Neural progenitor cell (in vitro differentiated cells): ENCODE results near the gene TMEM221. TPM values are rescaled to one million over a fixed set of nuclear protein-coding genes. Genes with fewer than 3 reads are reported as not detected.
A peak's percentile ranks its signal among the peaks of the same experiment; 100 is the strongest.

Source experiments
- DNase-seq: peaks from one replicate; pipeline ENCODE4 v3.0.0-alpha.2; 2016; ENCODE audit warnings: low spot score
- H2AFZ ChIP-seq: fragments of 200-600 bp; sonication (generic); replicated peaks from 2 replicates; pipeline ENCODE4 v1.6.1; 2016; ENCODE audit warnings: antibody characterized with exemption
- H3F3A ChIP-seq: fragments of 200-600 bp; sonication (generic); 2 replicates; pipeline ENCODE4 v1.6.1; 2016; ENCODE audit warnings: antibody characterized with exemption, low read depth
- H3K27ac ChIP-seq: fragments of 200-600 bp; sonication (generic); 2 replicates; pipeline ENCODE4 v1.5.1; 2016; ENCODE audit warnings: mild to moderate bottlenecking
- H3K27me3 ChIP-seq: fragments of 200-600 bp; sonication (generic); 2 replicates; pipeline ENCODE4 v1.6.1; 2016; ENCODE audit warnings: mild to moderate bottlenecking, moderate library complexity
- H3K36me3 ChIP-seq: fragments of 200-600 bp; sonication (generic); 2 replicates; pipeline ENCODE4 v1.5.1; 2016
- H3K4me1 ChIP-seq: fragments of 200-600 bp; sonication (generic); 2 replicates; pipeline ENCODE4 v1.6.1; 2016; ENCODE audit warnings: mixed run types
- H3K4me2 ChIP-seq: fragments of 200-600 bp; sonication (generic); 2 replicates; pipeline ENCODE4 v1.6.1; 2016
- H3K4me3 ChIP-seq: fragments of 200-600 bp; sonication (generic); 2 replicates; pipeline ENCODE4 v1.5.1; 2016
- H3K79me2 ChIP-seq: fragments of 200-600 bp; sonication (generic); 2 replicates; pipeline ENCODE4 v1.6.1; 2016; ENCODE audit warnings: low read depth
- H3K9ac ChIP-seq: fragments of 200-600 bp; sonication (generic); 2 replicates; pipeline ENCODE4 v1.6.1; 2016
- H3K9me3 ChIP-seq: fragments of 200-600 bp; sonication (generic); 2 replicates; pipeline ENCODE4 v1.5.1; 2016; ENCODE audit warnings: low read depth
- H4K20me1 ChIP-seq: fragments of 200-600 bp; sonication (generic); 2 replicates; pipeline ENCODE4 v1.6.1; 2016; ENCODE audit warnings: low read depth
- H3K27ac Mint-ChIP-seq: 3 replicates; pipeline ENCODE4 v1.8.0; 2021; ENCODE audit warnings: mixed read lengths
- H3K27me3 Mint-ChIP-seq: 2 replicates; pipeline ENCODE4 v1.8.0; 2022; ENCODE audit warnings: low read depth, mild to moderate bottlenecking, inconsistent platforms, moderate library complexity, mixed read lengths; ENCODE audit not compliant: insufficient read depth
- H3K36me3 Mint-ChIP-seq: 3 replicates; pipeline ENCODE4 v1.8.0; 2021; ENCODE audit warnings: mixed read lengths
- H3K4me1 Mint-ChIP-seq: 3 replicates; pipeline ENCODE4 v1.8.0; 2021; ENCODE audit warnings: mixed read lengths
- H3K4me3 Mint-ChIP-seq: 3 replicates; pipeline ENCODE4 v1.8.0; 2021; ENCODE audit warnings: mild to moderate bottlenecking, moderate library complexity, mixed read lengths
- H3K9me3 Mint-ChIP-seq: 3 replicates; pipeline ENCODE4 v1.8.0; 2020; ENCODE audit warnings: mixed read lengths
- CTCF ChIP-seq: fragments of 200-600 bp; sonication (generic); IDR thresholded peaks from 2 replicates; pipeline ENCODE4 v1.5.1; 2017; ENCODE audit warnings: antibody characterized with exemption, mild to moderate bottlenecking
- EZH2 ChIP-seq: fragments of 200-600 bp; sonication (generic); IDR thresholded peaks from 2 replicates; pipeline ENCODE4 v1.6.1; 2017; ENCODE audit warnings: antibody characterized with exemption, mild to moderate bottlenecking, moderate library complexity
- EZH2phosphoT487 ChIP-seq: fragments of 200-600 bp; sonication (generic); IDR thresholded peaks from 2 replicates; pipeline ENCODE4 v1.6.1; 2017; ENCODE audit warnings: antibody characterized with exemption
- total RNA-seq: library from RNA; depleted of rRNA; stranded (reverse); fragments of >200 nt; gene quantifications from 2 replicates; pipeline ENCODE4 v1.2.3, GENCODE V29; 2015; ENCODE audit warnings: low replicate concordance

TMEM221 gene
- total RNA-seq, 1 donor from 2014 or later: 0.17 TPM

GRCh38 chr19:17418710-17419109 is 29.8 kb downstream of the TMEM221 start:
- TF ChIP-seq EZH2 (no peak), EZH2phosphoT487 (no peak), CTCF (no peak)
- H3K4me1 ChIP-seq: peaks cover 15% of the 10 kb centered on the region
- H3K27ac ChIP-seq: no peak overlapping the region
- Mint-ChIP-seq H3K4me3 (peak overlapping the region; percentile 93), H3K36me3 (peaks cover 2% of the 10 kb centered on the region), H3K9me3 (no peaks in the 10 kb centered on the region), H3K27ac (peak overlapping the region; percentile 84), H3K4me1 (peaks cover 24% of the 10 kb centered on the region), H3K27me3 (peaks cover 14% of the 10 kb centered on the region)
- H3K4me3 ChIP-seq: peak overlapping the region; percentile 33
- no peaks in the 10 kb centered on the region for H4K20me1 ChIP-seq
- no peaks in the 10 kb centered on the region for H3K9me3 ChIP-seq
- DNase-seq: no peak
- H3K4me2 ChIP-seq: peak overlapping the region; percentile 67
- no peak overlapping the region for H3K9ac ChIP-seq
- no peaks in the 10 kb centered on the region for H3K27me3 ChIP-seq
- H3K36me3 ChIP-seq: no peaks in the 10 kb centered on the region
- peaks cover 49% of the 10 kb centered on the region for H3F3A ChIP-seq
- no peaks in the 10 kb centered on the region for H3K79me2 ChIP-seq
- H2AFZ ChIP-seq: no peak overlapping the region

GRCh38 chr19:17415121-17415520 is 33.3 kb downstream of the TMEM221 start:
- H3K27me3 Mint-ChIP-seq: peaks cover 12% of the 10 kb centered on the region
- no peaks in the 10 kb centered on the region for H3K9me3 ChIP-seq
- DNase-seq: peak; percentile 50
- no peaks in the 10 kb centered on the region for H4K20me1 ChIP-seq
- H3K4me3 ChIP-seq: peak overlapping the region; percentile 29
- H3K27ac ChIP-seq: no peak overlapping the region
- TF ChIP-seq EZH2 (no peak), EZH2phosphoT487 (no peak), CTCF (no peak)
- H3K36me3 Mint-ChIP-seq: no peaks in the 10 kb centered on the region
- peak overlapping the region; percentile 9 for H3K27ac Mint-ChIP-seq
- peak overlapping the region; percentile 75 for H3K4me2 ChIP-seq
- peaks cover 48% of the 10 kb centered on the region for H3F3A ChIP-seq
- H3K79me2 ChIP-seq: no peaks in the 10 kb centered on the region
- no peak overlapping the region for H3K4me3 Mint-ChIP-seq
- peaks cover 28% of the 10 kb centered on the region for H3K4me1 Mint-ChIP-seq
- peak overlapping the region; percentile 61 for H2AFZ ChIP-seq
- H3K4me1 ChIP-seq: peaks cover 15% of the 10 kb centered on the region
- no peaks in the 10 kb centered on the region for H3K27me3 ChIP-seq
- no peaks in the 10 kb centered on the region for H3K9me3 Mint-ChIP-seq
- no peak overlapping the region for H3K9ac ChIP-seq
- no peaks in the 10 kb centered on the region for H3K36me3 ChIP-seq

GRCh38 chr19:17414097-17414496 is 34.4 kb downstream of the TMEM221 start:
- no peaks in the 10 kb centered on the region for H3K9me3 ChIP-seq
- Mint-ChIP-seq H3K9me3 (no peaks in the 10 kb centered on the region), H3K27ac (no peak overlapping the region), H3K27me3 (peaks cover 14% of the 10 kb centered on the region), H3K4me3 (no peak overlapping the region), H3K36me3 (no peaks in the 10 kb centered on the region), H3K4me1 (peaks cover 22% of the 10 kb centered on the region)
- no peak overlapping the region for H3K4me3 ChIP-seq
- H3F3A ChIP-seq: peaks cover 41% of the 10 kb centered on the region
- TF ChIP-seq CTCF: no peak
- no peak for TF ChIP-seq EZH2phosphoT487
- no peak for TF ChIP-seq EZH2
- no peak overlapping the region for H3K27ac ChIP-seq
- no peaks in the 10 kb centered on the region for H3K27me3 ChIP-seq
- H2AFZ ChIP-seq: no peak overlapping the region
- H3K4me2 ChIP-seq: no peak overlapping the region
- peaks cover 15% of the 10 kb centered on the region for H3K4me1 ChIP-seq
- no peaks in the 10 kb centered on the region for H3K79me2 ChIP-seq
- no peaks in the 10 kb centered on the region for H3K36me3 ChIP-seq
- DNase-seq: no peak
- H3K9ac ChIP-seq: no peak overlapping the region
- no peaks in the 10 kb centered on the region for H4K20me1 ChIP-seq
